ENCODE measurements around the gene ZMYM2. TPM values are rescaled to one million over a fixed set of nuclear protein-coding genes. Genes with fewer than 3 reads are reported as not detected.

ZMYM2 gene
- total RNA-seq, 1 experiment from 2014 or later = 159 TPM

DNA sequence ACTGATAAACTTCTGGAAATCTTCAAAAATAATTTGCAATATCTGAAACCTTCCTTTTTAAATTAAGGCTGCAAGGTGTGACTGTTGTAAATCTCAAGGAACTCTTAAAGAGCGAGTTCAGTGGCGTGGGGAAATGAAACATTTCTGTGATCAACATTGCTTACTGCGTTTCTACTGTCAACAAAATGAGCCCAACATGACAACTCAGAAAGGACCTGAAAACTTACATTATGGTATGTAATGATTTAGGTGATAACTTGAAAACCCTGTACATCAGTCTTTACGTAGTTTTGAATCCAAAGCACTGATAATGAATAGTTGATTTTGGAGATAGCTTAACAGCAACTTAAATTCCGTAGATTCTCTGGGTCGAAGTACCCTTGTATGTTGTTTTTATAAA is 92.8 kb downstream of the ZMYM2 start:
- TF ChIP-seq, protein P1, sequence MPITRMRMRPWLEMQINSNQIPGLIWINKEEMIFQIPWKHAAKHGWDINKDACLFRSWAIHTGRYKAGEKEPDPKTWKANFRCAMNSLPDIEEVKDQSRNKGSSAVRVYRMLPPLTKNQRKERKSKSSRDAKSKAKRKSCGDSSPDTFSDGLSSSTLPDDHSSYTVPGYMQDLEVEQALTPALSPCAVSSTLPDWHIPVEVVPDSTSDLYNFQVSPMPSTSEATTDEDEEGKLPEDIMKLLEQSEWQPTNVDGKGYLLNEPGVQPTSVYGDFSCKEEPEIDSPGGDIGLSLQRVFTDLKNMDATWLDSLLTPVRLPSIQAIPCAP (CRISPR knock-in tag; IDR thresholded peaks at IDR 0.05) = no peak
- TF ChIP-seq ZNF263 (CRISPR knock-in tag; IDR thresholded peaks at IDR 0.05; ENCODE audit: low read depth) (no peak), RORB (CRISPR knock-in tag; IDR thresholded peaks at IDR 0.05) (no peak), TCF7 (CRISPR knock-in tag; IDR thresholded peaks at IDR 0.05; ENCODE audit: low read depth) (no peak), JUN (CRISPR knock-in tag; IDR thresholded peaks at IDR 0.05) (no peak), HMGA2 (CRISPR knock-in tag; IDR thresholded peaks at IDR 0.05) (no peak), PRRX2 (CRISPR knock-in tag; IDR thresholded peaks at IDR 0.05) (no peak), ZNF396 (CRISPR knock-in tag; IDR thresholded peaks at IDR 0.05; ENCODE audit: borderline replicate concordance) (no peak)
- TF ChIP-seq, protein P2, sequence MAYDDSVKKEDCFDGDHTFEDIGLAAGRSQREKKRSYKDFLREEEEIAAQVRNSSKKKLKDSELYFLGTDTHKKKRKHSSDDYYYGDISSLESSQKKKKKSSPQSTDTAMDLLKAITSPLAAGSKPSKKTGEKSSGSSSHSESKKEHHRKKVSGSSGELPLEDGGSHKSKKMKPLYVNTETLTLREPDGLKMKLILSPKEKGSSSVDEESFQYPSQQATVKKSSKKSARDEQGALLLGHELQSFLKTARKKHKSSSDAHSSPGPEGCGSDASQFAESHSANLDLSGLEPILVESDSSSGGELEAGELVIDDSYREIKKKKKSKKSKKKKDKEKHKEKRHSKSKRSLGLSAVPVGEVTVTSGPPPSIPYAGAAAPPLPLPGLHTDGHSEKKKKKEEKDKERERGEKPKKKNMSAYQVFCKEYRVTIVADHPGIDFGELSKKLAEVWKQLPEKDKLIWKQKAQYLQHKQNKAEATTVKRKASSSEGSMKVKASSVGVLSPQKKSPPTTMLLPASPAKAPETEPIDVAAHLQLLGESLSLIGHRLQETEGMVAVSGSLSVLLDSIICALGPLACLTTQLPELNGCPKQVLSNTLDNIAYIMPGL (CRISPR knock-in tag; IDR thresholded peaks at IDR 0.05) = no peak
- TF ChIP-seq, protein P3, sequence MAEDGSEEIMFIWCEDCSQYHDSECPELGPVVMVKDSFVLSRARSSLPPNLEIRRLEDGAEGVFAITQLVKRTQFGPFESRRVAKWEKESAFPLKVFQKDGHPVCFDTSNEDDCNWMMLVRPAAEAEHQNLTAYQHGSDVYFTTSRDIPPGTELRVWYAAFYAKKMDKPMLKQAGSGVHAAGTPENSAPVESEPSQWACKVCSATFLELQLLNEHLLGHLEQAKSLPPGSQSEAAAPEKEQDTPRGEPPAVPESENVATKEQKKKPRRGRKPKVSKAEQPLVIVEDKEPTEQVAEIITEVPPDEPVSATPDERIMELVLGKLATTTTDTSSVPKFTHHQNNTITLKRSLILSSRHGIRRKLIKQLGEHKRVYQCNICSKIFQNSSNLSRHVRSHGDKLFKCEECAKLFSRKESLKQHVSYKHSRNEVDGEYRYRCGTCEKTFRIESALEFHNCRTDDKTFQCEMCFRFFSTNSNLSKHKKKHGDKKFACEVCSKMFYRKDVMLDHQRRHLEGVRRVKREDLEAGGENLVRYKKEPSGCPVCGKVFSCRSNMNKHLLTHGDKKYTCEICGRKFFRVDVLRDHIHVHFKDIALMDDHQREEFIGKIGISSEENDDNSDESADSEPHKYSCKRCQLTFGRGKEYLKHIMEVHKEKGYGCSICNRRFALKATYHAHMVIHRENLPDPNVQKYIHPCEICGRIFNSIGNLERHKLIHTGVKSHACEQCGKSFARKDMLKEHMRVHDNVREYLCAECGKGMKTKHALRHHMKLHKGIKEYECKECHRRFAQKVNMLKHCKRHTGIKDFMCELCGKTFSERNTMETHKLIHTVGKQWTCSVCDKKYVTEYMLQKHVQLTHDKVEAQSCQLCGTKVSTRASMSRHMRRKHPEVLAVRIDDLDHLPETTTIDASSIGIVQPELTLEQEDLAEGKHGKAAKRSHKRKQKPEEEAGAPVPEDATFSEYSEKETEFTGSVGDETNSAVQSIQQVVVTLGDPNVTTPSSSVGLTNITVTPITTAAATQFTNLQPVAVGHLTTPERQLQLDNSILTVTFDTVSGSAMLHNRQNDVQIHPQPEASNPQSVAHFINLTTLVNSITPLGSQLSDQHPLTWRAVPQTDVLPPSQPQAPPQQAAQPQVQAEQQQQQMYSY (CRISPR knock-in tag; IDR thresholded peaks at IDR 0.05) = no peak
- TF ChIP-seq, protein P4, sequence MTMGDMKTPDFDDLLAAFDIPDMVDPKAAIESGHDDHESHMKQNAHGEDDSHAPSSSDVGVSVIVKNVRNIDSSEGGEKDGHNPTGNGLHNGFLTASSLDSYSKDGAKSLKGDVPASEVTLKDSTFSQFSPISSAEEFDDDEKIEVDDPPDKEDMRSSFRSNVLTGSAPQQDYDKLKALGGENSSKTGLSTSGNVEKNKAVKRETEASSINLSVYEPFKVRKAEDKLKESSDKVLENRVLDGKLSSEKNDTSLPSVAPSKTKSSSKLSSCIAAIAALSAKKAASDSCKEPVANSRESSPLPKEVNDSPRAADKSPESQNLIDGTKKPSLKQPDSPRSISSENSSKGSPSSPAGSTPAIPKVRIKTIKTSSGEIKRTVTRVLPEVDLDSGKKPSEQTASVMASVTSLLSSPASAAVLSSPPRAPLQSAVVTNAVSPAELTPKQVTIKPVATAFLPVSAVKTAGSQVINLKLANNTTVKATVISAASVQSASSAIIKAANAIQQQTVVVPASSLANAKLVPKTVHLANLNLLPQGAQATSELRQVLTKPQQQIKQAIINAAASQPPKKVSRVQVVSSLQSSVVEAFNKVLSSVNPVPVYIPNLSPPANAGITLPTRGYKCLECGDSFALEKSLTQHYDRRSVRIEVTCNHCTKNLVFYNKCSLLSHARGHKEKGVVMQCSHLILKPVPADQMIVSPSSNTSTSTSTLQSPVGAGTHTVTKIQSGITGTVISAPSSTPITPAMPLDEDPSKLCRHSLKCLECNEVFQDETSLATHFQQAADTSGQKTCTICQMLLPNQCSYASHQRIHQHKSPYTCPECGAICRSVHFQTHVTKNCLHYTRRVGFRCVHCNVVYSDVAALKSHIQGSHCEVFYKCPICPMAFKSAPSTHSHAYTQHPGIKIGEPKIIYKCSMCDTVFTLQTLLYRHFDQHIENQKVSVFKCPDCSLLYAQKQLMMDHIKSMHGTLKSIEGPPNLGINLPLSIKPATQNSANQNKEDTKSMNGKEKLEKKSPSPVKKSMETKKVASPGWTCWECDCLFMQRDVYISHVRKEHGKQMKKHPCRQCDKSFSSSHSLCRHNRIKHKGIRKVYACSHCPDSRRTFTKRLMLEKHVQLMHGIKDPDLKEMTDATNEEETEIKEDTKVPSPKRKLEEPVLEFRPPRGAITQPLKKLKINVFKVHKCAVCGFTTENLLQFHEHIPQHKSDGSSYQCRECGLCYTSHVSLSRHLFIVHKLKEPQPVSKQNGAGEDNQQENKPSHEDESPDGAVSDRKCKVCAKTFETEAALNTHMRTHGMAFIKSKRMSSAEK (CRISPR knock-in tag; IDR thresholded peaks at IDR 0.05; ENCODE audit: borderline replicate concordance) = no peak

DNA sequence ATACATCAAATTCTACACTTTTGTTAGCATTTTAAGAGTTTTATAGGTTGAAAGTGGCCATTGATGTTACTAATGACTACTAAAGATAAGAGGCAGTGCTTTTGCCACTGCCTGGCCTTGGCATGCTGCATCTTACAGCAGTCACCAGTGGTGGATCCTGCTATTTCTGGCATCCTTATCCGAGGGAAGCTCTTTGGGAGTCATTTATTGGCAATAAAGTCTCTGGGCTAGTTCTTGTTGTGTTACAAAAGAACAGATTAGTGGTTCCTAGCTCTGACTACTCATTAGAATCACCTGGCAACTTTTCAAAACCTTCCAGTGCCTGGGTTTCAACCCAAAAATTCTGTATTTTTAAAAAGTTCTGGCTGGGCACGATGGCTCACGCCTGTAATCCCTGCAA is 94.5 kb downstream of the ZMYM2 start:
- no peak overlapping the region; the same call in 1 of the 2 replicates for H3K27ac Mint-ChIP-seq

More for the DNA sequence above, 92.8 kb downstream of the ZMYM2 start:
- no peak for DNase-seq (ENCODE audit: low spot score)
- Mint-ChIP-seq H3K4me3 (no peak overlapping the region), H3K27ac (0 out of 2 replicates have a peak overlapping the region, but pooled peaks have one; percentile 5), H3K9me3 (no peaks in the 10 kb centered on the region), H3K36me3 (peaks cover 40% of the 10 kb centered on the region), H3K27me3 (ENCODE audit: low read depth) (no peaks in the 10 kb centered on the region), H3K4me1 (peaks cover 55% of the 10 kb centered on the region)
- ChIA-PET CTCF (no interaction called here), POLR2A (no interaction called here)
- ATAC-seq = no peak

More for the DNA sequence above, 94.5 kb downstream of the ZMYM2 start:
- peaks cover 63% of the 10 kb centered on the region for H3K4me1 Mint-ChIP-seq
- TF ChIP-seq SP1 (CRISPR knock-in tag; conservative IDR thresholded peaks at IDR 0.05) = no peak
- TF ChIP-seq, protein P5, sequence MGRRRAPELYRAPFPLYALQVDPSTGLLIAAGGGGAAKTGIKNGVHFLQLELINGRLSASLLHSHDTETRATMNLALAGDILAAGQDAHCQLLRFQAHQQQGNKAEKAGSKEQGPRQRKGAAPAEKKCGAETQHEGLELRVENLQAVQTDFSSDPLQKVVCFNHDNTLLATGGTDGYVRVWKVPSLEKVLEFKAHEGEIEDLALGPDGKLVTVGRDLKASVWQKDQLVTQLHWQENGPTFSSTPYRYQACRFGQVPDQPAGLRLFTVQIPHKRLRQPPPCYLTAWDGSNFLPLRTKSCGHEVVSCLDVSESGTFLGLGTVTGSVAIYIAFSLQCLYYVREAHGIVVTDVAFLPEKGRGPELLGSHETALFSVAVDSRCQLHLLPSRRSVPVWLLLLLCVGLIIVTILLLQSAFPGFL (CRISPR knock-in tag; IDR thresholded peaks at IDR 0.05; ENCODE audit: borderline replicate concordance) = no peak
- CTCF ChIA-PET = no interaction called here
- no peak overlapping the region for H3K4me3 Mint-ChIP-seq
- no peaks in the 10 kb centered on the region for H3K9me3 Mint-ChIP-seq
- no peaks in the 10 kb centered on the region for H3K27me3 Mint-ChIP-seq (ENCODE audit: low read depth)
- POLR2A ChIA-PET = no interaction called here
- no peak for ATAC-seq
- no peak for DNase-seq (ENCODE audit: low spot score)
- peaks cover 47% of the 10 kb centered on the region for H3K36me3 Mint-ChIP-seq
